GM23248 (cell line): ENCODE data around the gene SBNO2.

Experiments
- EZH2 ChIP-seq: fragments of 200-600 bp; sonication (generic); IDR thresholded peaks from 2 replicates; pipeline ENCODE4 v1.6.1; 2018; ENCODE audit warnings: antibody characterized with exemption, mild to moderate bottlenecking; ENCODE audit not compliant: insufficient read depth, poor library complexity, severe bottlenecking
- EZH2phosphoT487 ChIP-seq: fragments of 200-600 bp; sonication (generic); IDR thresholded peaks from 2 replicates; pipeline ENCODE4 v1.6.1; 2018; ENCODE audit warnings: antibody characterized with exemption, moderate library complexity, mild to moderate bottlenecking, low read depth; ENCODE audit not compliant: insufficient read depth

GRCh38 chr19:1115646-1116420, 58.2 kb downstream of the SBNO2 start:
- TF ChIP-seq EZH2, result no peak
- TF ChIP-seq EZH2phosphoT487, result no peak
